PC-3 (cell line): ENCODE data around the gene ADGRG3. TPM values are rescaled to one million over a fixed set of nuclear protein-coding genes. Genes with fewer than 3 reads are reported as not detected.
"Not testable (repeated sequence)": the region's sequence is repeated elsewhere in the genome, so short reads cannot be mapped to it uniquely, and the experiment has no call there.

Source experiments
- ATAC-seq: fragments of 200-7000 bp; cut with Tn5 transposase; 2 replicates; pipeline ENCODE4 v1.9.1; 2020; ENCODE audit warnings: mild to moderate bottlenecking, moderate library complexity
- BruUV-seq: library from RNA; stranded (reverse); fragments of 400-500 nt; replicated peaks from 2 replicates; lab custom pipeline; 2021; lab: Mats Ljungman, UMichigan
- CTCF ChIA-PET: fragments of 300-600 bp; sonication (Branson Sonifier 250); formaldehyde crosslinking; loops from one replicate; lab custom pipeline; 2022; ENCODE audit warnings: antibody characterized with exemption; lab: Charles Lee
- POLR2A ChIA-PET: fragments of 300-600 bp; sonication (Branson Sonifier 250); formaldehyde crosslinking; loops from one replicate; lab custom pipeline; 2022; ENCODE audit warnings: antibody characterized with exemption; ENCODE audit not compliant: unreplicated experiment; lab: Charles Lee
- DNase-seq: peaks from one replicate; pipeline ENCODE4 v3.0.0-alpha.2; 2015
- H2AFZ ChIP-seq: fragments of 300-600 bp; sonication (generic); 2 replicates; pipeline ENCODE4 v1.6.0; 2016; ENCODE audit warnings: antibody characterized with exemption, low read length
- H3F3A ChIP-seq: fragments of 300-600 bp; sonication (generic); one replicate; pipeline ENCODE4 v1.6.0; 2017; ENCODE audit warnings: antibody characterized with exemption, low read length, control low read depth, mild to moderate bottlenecking; ENCODE audit not compliant: unreplicated experiment
- H3K27ac ChIP-seq: fragments of 300-600 bp; sonication (generic); 2 replicates; pipeline ENCODE4 v1.5.1; 2016; ENCODE audit warnings: mild to moderate bottlenecking, low read length
- H3K27me3 ChIP-seq: fragments of 300-600 bp; sonication (generic); 2 replicates; pipeline ENCODE4 v1.6.1; 2016; ENCODE audit warnings: low read length, mixed read lengths
- H3K36me3 ChIP-seq: fragments of 300-600 bp; sonication (generic); 2 replicates; pipeline ENCODE4 v1.6.1; 2016; ENCODE audit warnings: low read depth, mixed run types, low read length, mixed read lengths
- H3K4me1 ChIP-seq: fragments of 300-600 bp; sonication (generic); 2 replicates; pipeline ENCODE4 v1.5.1; 2016; ENCODE audit warnings: low read length; ENCODE audit not compliant: insufficient read depth
- H3K4me2 ChIP-seq: fragments of 300-600 bp; sonication (generic); 2 replicates; pipeline ENCODE4 v1.6.0; 2016; ENCODE audit warnings: low read length
- H3K4me3 ChIP-seq: fragments of 300-600 bp; sonication (generic); 2 replicates; pipeline ENCODE4 v1.5.1; 2016; ENCODE audit warnings: mild to moderate bottlenecking, low read length, mixed read lengths
- H3K79me2 ChIP-seq: fragments of 300-600 bp; sonication (generic); 2 replicates; pipeline ENCODE4 v1.6.1; 2017; ENCODE audit warnings: low read length, mixed read lengths
- H3K9ac ChIP-seq: fragments of 300-600 bp; sonication (generic); 2 replicates; pipeline ENCODE4 v1.6.0; 2016; ENCODE audit warnings: mild to moderate bottlenecking, low read length
- H3K9me2 ChIP-seq: fragments of 300-600 bp; sonication (generic); replicated peaks from 2 replicates; pipeline ENCODE4 v1.6.1; 2016; ENCODE audit warnings: mixed run types, low read length, mixed read lengths
- H3K9me3 ChIP-seq: fragments of 300-600 bp; sonication (generic); 2 replicates; pipeline ENCODE4 v1.6.1; 2016; ENCODE audit warnings: low read length, mixed read lengths
- H4K20me1 ChIP-seq: fragments of 300-600 bp; sonication (generic); 2 replicates; pipeline ENCODE4 v1.6.1; 2016; ENCODE audit warnings: low read length, mixed read lengths
- CTCF ChIP-seq: fragments of 300-600 bp; sonication (generic); conservative IDR thresholded peaks from 2 replicates; pipeline ENCODE4 v1.5.1; 2017; ENCODE audit warnings: antibody characterized with exemption, low read depth, mild to moderate bottlenecking, low read length
- EZH2 ChIP-seq: fragments of 300-600 bp; sonication (generic); IDR thresholded peaks from one replicate; pipeline ENCODE4 v1.6.1; 2017; ENCODE audit warnings: antibody characterized with exemption, mild to moderate bottlenecking, low read length; ENCODE audit not compliant: unreplicated experiment
- EZH2phosphoT487 ChIP-seq: fragments of 300-600 bp; sonication (generic); IDR thresholded peaks from 2 replicates; pipeline ENCODE4 v1.6.1; 2018; ENCODE audit warnings: mild to moderate bottlenecking, antibody characterized with exemption, low read length, borderline replicate concordance
- intact Hi-C: fragments of 100-400 bp; cut with micrococcal nuclease; formaldehyde crosslinking; loops from 2 replicates; pipeline ENCODE4 v1.9.0; 2023
- total RNA-seq: library from RNA; depleted of rRNA; stranded (reverse); fragments of >200 nt; gene quantifications from 2 replicates; pipeline ENCODE4 v1.2.3, GENCODE V29; 2014

The ADGRG3 gene
- total RNA-seq, 1 experiment from 2014 or later, result not detected

DNA sequence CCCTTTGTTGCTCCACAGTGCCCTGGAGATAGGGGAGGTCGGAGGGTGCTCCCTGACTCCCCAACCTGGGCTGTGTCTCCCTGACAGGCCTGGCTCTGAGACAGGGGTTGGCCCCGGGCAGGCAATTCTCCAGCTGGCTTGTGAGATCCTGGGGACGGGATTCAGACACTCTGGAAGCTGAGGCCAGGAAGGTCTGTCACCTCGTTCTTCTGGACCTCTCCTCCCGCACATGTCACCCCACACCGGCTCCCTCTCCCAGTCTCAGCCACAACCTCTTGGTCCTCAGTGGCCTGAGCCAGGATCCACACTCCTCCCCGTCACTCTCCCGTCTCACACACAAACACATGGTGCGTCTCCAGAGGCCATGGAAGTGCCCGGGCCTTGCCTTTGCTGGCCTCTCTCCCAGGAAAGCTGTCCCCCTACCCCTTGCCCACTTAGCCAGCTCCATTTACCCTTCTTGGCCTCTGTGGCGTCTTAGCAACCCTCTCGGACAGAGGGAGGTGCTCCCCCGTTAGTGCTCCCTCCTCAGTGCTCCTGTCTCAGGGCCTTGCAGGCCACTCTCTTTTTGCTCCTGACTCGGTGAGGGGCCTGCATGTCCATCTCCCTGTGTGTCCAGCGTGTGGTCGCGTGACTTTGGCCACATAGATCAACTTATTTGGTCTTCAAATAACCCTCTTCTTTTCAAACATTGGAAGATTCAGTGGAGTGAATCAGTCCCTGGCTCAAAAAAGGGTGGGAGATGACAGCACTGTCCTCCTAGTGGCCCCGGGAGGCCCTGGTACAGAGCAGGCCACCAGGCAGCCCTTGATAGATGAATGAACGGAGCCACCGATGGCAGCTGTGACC lies 747 bp downstream of the ADGRG3 start:
- Histone ChIP-seq H3K4me2 (no peak overlapping the region), H3K9me3 (no peaks in the 10 kb centered on the region), H2AFZ (no peak overlapping the region), H3K4me3 (no peak overlapping the region), H3K9me2 (no peaks in the 10 kb centered on the region), H3K27ac (no peak overlapping the region), H4K20me1 (no peaks in the 10 kb centered on the region), H3F3A (no peaks in the 10 kb centered on the region), H3K79me2 (no peaks in the 10 kb centered on the region), H3K4me1 (no peaks in the 10 kb centered on the region), H3K36me3 (no peaks in the 10 kb centered on the region), H3K27me3 (no peaks in the 10 kb centered on the region), H3K9ac (no peak overlapping the region)
- intact Hi-C loops, result no loop called here
- TF ChIP-seq EZH2 (no peak), CTCF (no peak), EZH2phosphoT487 (no peak)
- ATAC-seq, result no peak
- BruUV-seq, result no TSS peak
- ChIA-PET POLR2A (no interaction called here), CTCF (no interaction called here)
- DNase-seq, result no peak

GRCh38 chr16:57669476-57670162 lies 1.5 kb downstream of the ADGRG3 start:
- Histone ChIP-seq H3K27ac (no peak overlapping the region), H3K4me3 (no peak overlapping the region), H3K4me2 (no peak overlapping the region), H3K9me3 (no peaks in the 10 kb centered on the region), H2AFZ (no peak overlapping the region), H3K9me2 (no peaks in the 10 kb centered on the region), H3K4me1 (no peaks in the 10 kb centered on the region), H3K9ac (no peak overlapping the region), H4K20me1 (no peaks in the 10 kb centered on the region), H3K36me3 (no peaks in the 10 kb centered on the region), H3K79me2 (no peaks in the 10 kb centered on the region), H3F3A (no peaks in the 10 kb centered on the region), H3K27me3 (no peaks in the 10 kb centered on the region)
- TF ChIP-seq EZH2 (no peak), CTCF (no peak), EZH2phosphoT487 (no peak)
- DNase-seq (no peak), ATAC-seq (no peak)
- CTCF ChIA-PET, result no interaction called here
- POLR2A ChIA-PET, result no interaction called here
- intact Hi-C loops, result no loop called here
- no TSS peak for BruUV-seq

DNA sequence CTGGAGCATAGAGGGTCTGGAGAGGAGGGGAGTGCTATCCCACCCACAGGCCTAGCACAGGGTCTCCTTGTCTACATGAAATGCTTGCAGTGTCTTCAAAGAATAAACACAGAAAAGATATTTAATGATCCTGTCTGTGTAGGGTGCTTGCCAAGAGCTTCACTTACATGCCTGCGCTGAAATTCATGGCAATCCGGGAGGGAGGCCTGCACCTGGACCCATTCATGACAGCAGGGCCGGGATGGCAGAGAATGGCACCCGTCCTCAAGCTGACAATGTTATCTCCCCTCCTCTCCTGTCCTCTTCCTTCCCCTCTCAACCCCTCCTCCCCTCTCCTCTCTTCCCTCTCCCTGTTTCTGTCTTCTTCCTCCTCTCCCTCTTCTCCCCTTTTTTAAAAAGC lies 2.1 kb downstream of the ADGRG3 start:
- DNase-seq, result no peak
- POLR2A ChIA-PET, result no interaction called here
- TF ChIP-seq CTCF (no peak), EZH2phosphoT487 (no peak), EZH2 (no peak)

GRCh38 chr16:57671451-57671850 lies 3.3 kb downstream of the ADGRG3 start:
- H3K4me2 ChIP-seq, H3K9me2 ChIP-seq, H3F3A ChIP-seq, H3K27ac ChIP-seq, POLR2A ChIA-PET, H3K4me1 ChIP-seq, ATAC-seq, H4K20me1 ChIP-seq, DNase-seq, H3K4me3 ChIP-seq, H3K79me2 ChIP-seq, H2AFZ ChIP-seq, H3K27me3 ChIP-seq, H3K9me3 ChIP-seq, BruUV-seq, intact Hi-C loops, H3K36me3 ChIP-seq, H3K9ac ChIP-seq: not testable (repeated sequence)
- CTCF ChIA-PET, result interaction anchor here (0.5 kb wide), 1 partner anchor 458 kb away, joined by 7 read pairs; no protein-coding TSS in a partner anchor

More for the DNA sequence above, 2.1 kb downstream of the ADGRG3 start:
- Histone ChIP-seq H4K20me1 (no peaks in the 10 kb centered on the region), H3K9ac (no peak overlapping the region), H3K36me3 (no peaks in the 10 kb centered on the region), H3K4me1 (no peaks in the 10 kb centered on the region), H3K27me3 (no peaks in the 10 kb centered on the region), H3F3A (no peaks in the 10 kb centered on the region), H3K4me3 (no peak overlapping the region), H3K4me2 (no peak overlapping the region), H3K27ac (no peak overlapping the region), H3K9me2 (no peaks in the 10 kb centered on the region), H3K79me2 (no peaks in the 10 kb centered on the region), H2AFZ (no peak overlapping the region), H3K9me3 (no peaks in the 10 kb centered on the region)
- BruUV-seq, result no TSS peak
- no peak for ATAC-seq
- CTCF ChIA-PET, result no interaction called here
- intact Hi-C loops, result no loop called here
